Measurements from ENCODE around the gene OSBPL8.
"Not testable (repeated sequence)": the region's sequence is repeated elsewhere in the genome, so short reads cannot be mapped to it uniquely, and the experiment has no call there.

OSBPL8 gene

DNA sequence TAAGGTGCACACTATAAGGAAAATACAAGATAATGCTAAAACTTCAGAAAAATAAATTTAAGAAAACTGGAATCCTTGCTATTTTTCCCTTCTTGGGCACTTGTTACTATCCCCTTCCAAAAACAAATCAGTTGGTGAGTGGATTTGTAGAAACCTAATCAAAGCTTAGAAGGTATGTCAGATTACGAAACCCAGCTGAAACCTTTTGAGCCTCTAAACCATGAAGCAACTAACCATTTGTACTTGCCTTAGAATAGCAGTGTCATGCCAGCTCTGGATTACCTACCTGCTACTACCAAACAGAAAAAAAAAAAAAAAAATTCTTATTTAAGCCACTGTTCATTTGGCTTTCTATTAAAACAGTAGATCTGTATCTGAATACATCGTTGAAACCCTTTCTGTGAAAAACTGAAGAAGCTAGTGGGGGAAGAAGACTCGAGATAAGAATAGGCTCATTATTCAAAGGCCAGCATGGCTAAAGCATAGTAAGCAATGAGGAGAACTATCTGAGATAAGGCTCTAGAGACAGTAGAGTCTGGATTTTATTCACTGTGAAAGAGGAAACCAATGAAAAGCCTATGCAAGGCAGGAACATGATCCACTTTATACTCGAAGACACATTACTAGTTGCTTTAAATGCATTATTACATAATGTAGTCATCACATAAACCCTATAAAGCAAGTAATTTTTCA lies 30.2 kb downstream of the OSBPL8 start:
- DNase-seq (ENCODE audit: low read depth): no peak

GRCh38 chr12:76523408-76523807 lies 36.2 kb downstream of the OSBPL8 start:
- no peak for DNase-seq (ENCODE audit: low read depth)

GRCh38 chr12:76520348-76520747 lies 39.2 kb downstream of the OSBPL8 start:
- DNase-seq (ENCODE audit: low read depth): no peak

- DNase-seq (ENCODE audit: low read depth): no peak
Measured at GRCh38 chr12:76519538-76519937, 40.0 kb downstream of the OSBPL8 start.

GRCh38 chr12:76518699-76519098 lies 40.9 kb downstream of the OSBPL8 start:
- DNase-seq (ENCODE audit: low read depth): no peak

DNA sequence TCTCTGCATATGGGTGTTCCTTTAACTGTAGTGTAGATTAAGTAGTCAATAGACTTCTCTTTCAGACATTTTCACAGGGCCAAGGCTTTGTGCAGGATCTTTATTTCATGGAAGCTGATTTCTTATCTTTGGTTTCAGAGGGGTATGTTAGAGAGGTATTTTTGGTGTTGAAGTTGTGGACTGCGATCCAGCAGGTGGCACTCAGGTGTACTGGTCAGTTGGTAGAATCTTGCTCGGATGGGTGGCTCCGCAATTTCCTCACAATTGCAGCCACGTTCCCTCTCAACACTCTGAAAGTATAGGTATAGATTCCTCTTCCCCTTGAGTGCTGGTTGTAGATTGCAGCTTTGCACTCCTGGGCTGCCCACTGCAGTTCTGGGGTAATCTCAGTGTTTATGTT lies 44.3 kb downstream of the OSBPL8 start:
- no peak for DNase-seq (ENCODE audit: low read depth)

DNA sequence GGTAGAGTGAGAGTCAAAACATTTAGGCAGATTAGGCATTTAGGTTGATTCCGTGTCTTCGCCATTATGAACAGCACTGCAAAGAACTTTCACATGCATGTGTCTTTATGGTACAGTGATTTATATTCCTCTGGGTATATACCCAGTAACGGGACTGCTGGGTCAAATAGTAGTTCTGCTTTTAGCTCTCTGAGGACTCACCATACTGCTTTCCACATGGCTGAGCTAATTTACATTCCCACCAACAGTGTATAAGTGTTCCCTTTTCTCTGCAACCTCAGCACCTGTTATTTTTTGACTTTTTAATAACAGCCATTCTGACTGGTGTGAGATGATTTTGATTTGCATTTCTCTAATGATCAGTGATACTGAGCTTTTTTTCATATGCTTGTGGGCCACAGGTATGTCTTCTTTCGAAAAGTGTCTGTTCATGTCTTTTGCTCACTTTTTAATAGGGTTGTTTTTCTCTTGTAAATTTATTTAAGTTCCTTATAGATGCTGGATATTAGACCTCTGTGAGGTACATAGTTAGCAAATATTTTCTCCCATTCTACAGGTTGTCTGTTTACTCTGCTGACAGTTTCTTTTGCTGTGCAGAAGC lies 48.4 kb downstream of the OSBPL8 start:
- not testable (repeated sequence) for DNase-seq (ENCODE audit: low read depth)

DNA sequence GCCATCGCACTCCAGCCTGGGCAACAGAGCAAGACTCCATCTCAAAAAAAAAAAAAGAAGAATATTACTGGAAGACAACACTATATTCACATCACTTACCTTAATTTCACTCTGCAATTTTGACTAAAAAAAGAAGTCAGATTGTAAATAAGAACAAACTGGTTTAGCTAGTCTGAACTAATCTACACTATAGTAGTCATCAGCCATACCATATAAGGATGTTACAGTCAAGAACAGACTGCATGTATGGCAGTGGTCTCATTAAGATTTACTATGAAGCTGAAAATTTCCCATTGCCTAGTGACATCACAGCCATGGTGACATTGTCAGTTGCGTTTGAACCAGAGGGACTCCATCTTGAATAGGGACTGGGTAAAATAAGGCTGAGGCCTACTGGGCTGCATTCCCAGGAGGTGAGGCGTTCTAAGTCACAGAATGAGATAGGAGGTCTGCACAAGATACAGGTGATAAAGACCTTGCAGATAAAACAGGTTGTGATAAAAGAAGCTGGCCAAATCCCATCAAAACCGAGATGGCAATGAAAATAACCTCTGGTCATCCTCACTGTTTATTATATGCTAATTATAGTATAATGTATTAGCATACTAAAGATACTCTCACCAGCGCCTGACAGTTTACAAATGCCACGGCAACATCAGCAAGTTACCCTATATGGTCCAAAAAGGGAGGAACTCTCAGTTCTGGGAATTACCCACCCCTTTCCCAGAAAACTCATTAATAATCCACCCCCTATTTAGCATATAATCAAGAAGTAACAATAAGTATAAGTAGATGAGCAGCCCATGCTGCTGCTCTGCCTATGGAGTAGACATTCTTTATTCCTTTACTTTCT lies 51.2 kb downstream of the OSBPL8 start:
- DNase-seq (ENCODE audit: low read depth): no peak

- no peak for DNase-seq (ENCODE audit: low read depth)
Measured at GRCh38 chr12:76506149-76506548, 53.4 kb downstream of the OSBPL8 start.

GRCh38 chr12:76505050-76505449 lies 54.5 kb downstream of the OSBPL8 start:
- DNase-seq (ENCODE audit: low read depth): no peak

DNA sequence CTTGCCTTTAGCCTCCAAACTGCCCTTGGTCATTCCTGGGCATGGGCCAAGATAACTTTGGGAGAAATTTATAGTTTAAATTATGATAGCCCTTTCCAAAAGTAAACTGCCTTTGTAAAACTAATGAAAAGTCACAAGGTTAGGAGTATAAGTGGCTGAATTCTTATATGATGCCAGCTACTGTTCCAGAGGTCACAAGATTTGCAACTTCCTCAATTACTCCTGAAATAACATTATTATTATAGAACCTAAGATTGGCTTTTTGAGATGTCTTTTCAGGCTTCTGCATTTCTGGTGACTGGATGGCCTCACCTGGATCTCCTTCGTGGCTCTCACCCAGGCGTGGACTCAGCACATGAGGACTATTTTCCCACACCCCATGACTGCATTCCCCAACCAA lies 55.0 kb downstream of the OSBPL8 start:
- no peak for DNase-seq (ENCODE audit: low read depth)

GRCh38 chr12:76503957-76504356 lies 55.6 kb downstream of the OSBPL8 start:
- no peak for DNase-seq (ENCODE audit: low read depth)

DNA sequence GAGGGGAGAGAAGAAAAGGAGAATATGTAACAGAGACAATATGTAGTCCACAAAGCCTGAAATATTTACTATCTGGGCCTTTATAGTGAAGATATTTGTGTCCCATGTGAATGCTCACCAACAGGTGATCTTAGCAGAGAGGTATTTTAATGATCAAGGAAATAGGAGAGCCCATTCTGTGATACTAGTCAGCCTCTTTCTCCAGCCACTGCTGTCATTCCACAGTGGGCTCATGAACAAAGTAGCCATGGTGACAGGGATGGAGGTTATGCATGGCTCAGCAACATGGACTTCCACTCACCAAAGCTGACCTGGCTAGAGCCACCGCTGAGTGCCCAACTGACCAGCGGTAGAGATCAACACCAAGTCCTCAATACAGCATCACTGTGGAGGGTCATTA lies 58.2 kb downstream of the OSBPL8 start:
- DNase-seq (ENCODE audit: low read depth): no peak

GRCh38 chr12:76499136-76499535 lies 60.4 kb downstream of the OSBPL8 start:
- not testable (repeated sequence) for DNase-seq (ENCODE audit: low read depth)

DNA sequence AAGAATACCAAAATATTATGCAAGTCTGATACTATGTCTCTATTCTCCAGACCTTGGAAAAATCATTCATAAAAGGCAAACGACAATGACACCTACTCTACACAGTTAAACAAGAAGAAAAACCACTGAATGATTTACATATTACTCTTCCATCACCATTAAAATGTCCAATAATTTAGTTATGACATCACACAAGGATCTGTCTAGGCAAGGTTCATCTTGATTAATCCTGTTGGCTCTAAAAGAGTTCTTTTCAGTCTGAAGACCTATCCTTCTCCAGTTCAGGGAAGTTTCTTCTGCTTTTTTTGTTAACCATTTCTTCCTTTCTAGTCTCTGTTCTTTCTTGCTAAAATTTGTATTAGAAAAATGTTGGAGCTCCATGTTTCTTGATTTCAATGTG lies 64.0 kb downstream of the OSBPL8 start:
- DNase-seq (ENCODE audit: low read depth): no peak

DNA sequence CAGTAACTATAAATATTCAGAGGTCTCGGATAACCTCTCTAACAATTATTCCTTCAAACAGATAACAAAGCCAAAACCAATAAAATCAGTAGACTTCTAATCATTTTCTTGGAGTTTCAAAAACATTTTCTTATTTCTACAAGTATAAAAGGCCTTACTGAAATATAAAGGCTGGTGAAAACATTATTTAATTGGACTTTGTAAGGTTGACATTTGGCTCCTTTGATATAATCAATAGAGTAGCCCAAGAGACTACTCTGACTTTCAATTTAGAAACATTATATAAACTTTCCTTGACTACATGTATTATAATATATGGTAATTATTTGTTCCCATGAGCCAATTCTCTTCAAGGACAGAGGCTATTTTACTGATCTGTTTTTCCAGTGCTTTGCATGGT lies 68.3 kb downstream of the OSBPL8 start:
- no peak for DNase-seq (ENCODE audit: low read depth)

GRCh38 chr12:76490763-76491162 lies 68.8 kb downstream of the OSBPL8 start:
- DNase-seq (ENCODE audit: low read depth): no peak

- no peak for DNase-seq (ENCODE audit: low read depth)
Measured at GRCh38 chr12:76489737-76490136, 69.8 kb downstream of the OSBPL8 start.

- DNase-seq (ENCODE audit: low read depth): no peak
Measured at GRCh38 chr12:76486011-76486410, 73.6 kb downstream of the OSBPL8 start.

- no peak for DNase-seq (ENCODE audit: low read depth)
Measured at GRCh38 chr12:76480796-76481195, 78.8 kb downstream of the OSBPL8 start.

DNA sequence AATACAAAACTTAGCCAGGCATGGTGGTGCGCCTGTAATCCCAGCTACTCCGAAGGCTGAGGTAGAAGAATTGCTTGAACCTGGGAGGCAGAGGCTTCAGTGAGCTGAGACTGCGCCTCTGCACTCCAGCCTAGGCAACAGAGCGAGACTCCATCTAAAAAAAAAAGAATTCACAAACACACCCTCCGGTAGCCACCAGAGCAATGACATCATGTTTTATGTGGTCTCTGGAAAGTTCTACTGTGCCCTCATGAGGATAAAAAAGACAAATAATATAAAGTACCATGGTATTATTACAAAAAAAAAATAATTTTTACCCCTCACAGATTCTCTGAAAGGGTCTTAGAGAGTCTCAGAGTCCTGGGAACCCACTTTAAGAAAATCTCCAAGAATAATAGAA lies 81.5 kb downstream of the OSBPL8 start:
- no peak for DNase-seq (ENCODE audit: low read depth)

DNA sequence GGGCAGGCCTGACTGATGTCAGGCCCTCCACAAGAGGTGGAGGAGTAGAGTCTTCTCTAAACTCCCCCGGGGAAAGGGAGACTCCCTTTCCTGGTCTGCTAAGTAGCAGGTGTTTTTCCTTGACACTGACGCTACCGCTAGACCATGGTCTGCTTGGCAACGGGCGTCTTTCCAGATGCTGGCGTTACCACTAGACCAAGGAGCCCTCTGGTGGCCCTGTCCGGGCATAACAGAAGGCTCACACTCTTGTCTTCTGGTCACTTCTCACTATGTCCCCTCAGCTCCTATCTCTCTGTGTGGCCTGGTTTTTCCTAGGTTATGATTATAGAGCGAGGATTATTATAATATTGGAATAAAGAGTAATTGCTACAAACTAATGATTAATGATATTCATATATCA lies 86.7 kb downstream of the OSBPL8 start:
- DNase-seq (ENCODE audit: low read depth): not testable (repeated sequence)

GRCh38 chr12:76471579-76471978 lies 88.0 kb downstream of the OSBPL8 start:
- DNase-seq (ENCODE audit: low read depth): no peak
